ENCODE measurements around the gene PCYOX1L. TPM values are rescaled to one million over a fixed set of nuclear protein-coding genes. Genes with fewer than 3 reads are reported as not detected.
A peak's percentile ranks its signal among the peaks of the same experiment; 100 is the strongest.

The PCYOX1L gene
- total RNA-seq, 1 donor = 11.7 TPM

- DNase-seq (ENCODE audit: low read depth) = peak; percentile 54
- no peak overlapping the region for H3K4me3 ChIP-seq (ENCODE audit: low read depth, low read length)
- TF ChIP-seq CTCF (IDR thresholded peaks at IDR 0.05; ENCODE audit: insufficient read depth, low read depth, low read length) = peak; percentile 85
Measured at GRCh38 chr5:149371296-149371962, 13.6 kb downstream of the PCYOX1L start.

- no peak overlapping the region for H3K4me3 ChIP-seq (ENCODE audit: low read depth, low read length)
- TF ChIP-seq CTCF (IDR thresholded peaks at IDR 0.05; ENCODE audit: insufficient read depth, low read depth, low read length) = no peak
- no peak for DNase-seq (ENCODE audit: low read depth)
Measured at GRCh38 chr5:149372076-149372795, 14.4 kb downstream of the PCYOX1L start.

GRCh38 chr5:149372932-149373331 is 15.1 kb downstream of the PCYOX1L start:
- no peak for TF ChIP-seq CTCF (IDR thresholded peaks at IDR 0.05; ENCODE audit: insufficient read depth, low read depth, low read length)
- no peak for DNase-seq (ENCODE audit: low read depth)
- H3K4me3 ChIP-seq (ENCODE audit: low read depth, low read length) = no peak overlapping the region

GRCh38 chr5:149374303-149374702 is 16.5 kb downstream of the PCYOX1L start:
- no peak for TF ChIP-seq CTCF (IDR thresholded peaks at IDR 0.05; ENCODE audit: insufficient read depth, low read depth, low read length)
- DNase-seq (ENCODE audit: low read depth) = no peak
- no peak overlapping the region for H3K4me3 ChIP-seq (ENCODE audit: low read depth, low read length)

- no peak for TF ChIP-seq CTCF (IDR thresholded peaks at IDR 0.05; ENCODE audit: insufficient read depth, low read depth, low read length)
- DNase-seq (ENCODE audit: low read depth) = no peak
- H3K4me3 ChIP-seq (ENCODE audit: low read depth, low read length) = no peak overlapping the region
Measured at GRCh38 chr5:149374801-149375200, 17.0 kb downstream of the PCYOX1L start.

- H3K4me3 ChIP-seq (ENCODE audit: low read depth, low read length) = no peak overlapping the region
- no peak for DNase-seq (ENCODE audit: low read depth)
- TF ChIP-seq CTCF (IDR thresholded peaks at IDR 0.05; ENCODE audit: insufficient read depth, low read depth, low read length) = no peak
Measured at GRCh38 chr5:149375434-149375833, 17.6 kb downstream of the PCYOX1L start.

Data from fibroblast of villous mesenchyme (primary cell).